T follicular helper cell (primary cell): ENCODE data around the gene GDF10.

Source experiments
- DNase-seq: peaks from one replicate; pipeline ENCODE4 v3.0.0-alpha.2; 2020; ENCODE audit warnings: low read depth
- total RNA-seq, 2 experiments: gene quantifications; one replicate each; lab custom pipeline; 2026; lab: John Stamatoyannopoulos, UW

The GDF10 gene
- total RNA-seq: 0.39 to 1.0 reads per million in 2 experiments

GRCh38 chr10:47299611-47300428, at the start of gene GDF10:
TSS of gene GDF10 (plus strand) at chr10:47300197. CDS start at chr10:47300652, 455 bp downstream.
- DNase-seq: no peak

- no peak for DNase-seq
Measured at GRCh38 chr10:47252093-47252780, 47.8 kb upstream of the GDF10 start.

GRCh38 chr10:47253030-47253637, 46.9 kb upstream of the GDF10 start:
- no peak for DNase-seq

GRCh38 chr10:47253651-47254375, 46.2 kb upstream of the GDF10 start:
- no peak for DNase-seq

- no peak for DNase-seq
Measured at GRCh38 chr10:47254611-47255010, 45.4 kb upstream of the GDF10 start.

GRCh38 chr10:47255033-47255813, 44.8 kb upstream of the GDF10 start:
- DNase-seq: no peak

GRCh38 chr10:47255866-47256265, 44.1 kb upstream of the GDF10 start:
- DNase-seq: no peak

- DNase-seq: no peak
Measured at GRCh38 chr10:47256751-47257336, 43.2 kb upstream of the GDF10 start.

- DNase-seq: no peak
Measured at GRCh38 chr10:47257396-47258120, 42.4 kb upstream of the GDF10 start.

- no peak for DNase-seq
Measured at GRCh38 chr10:47258921-47259320, 41.1 kb upstream of the GDF10 start.

GRCh38 chr10:47259466-47259865, 40.5 kb upstream of the GDF10 start:
- no peak for DNase-seq

GRCh38 chr10:47260505-47261111, 39.4 kb upstream of the GDF10 start:
- DNase-seq: no peak

GRCh38 chr10:47261121-47261520, 38.9 kb upstream of the GDF10 start:
- DNase-seq: peak; percentile 15

- DNase-seq: no peak
Measured at GRCh38 chr10:47261556-47261955, 38.4 kb upstream of the GDF10 start.

- DNase-seq: no peak
Measured at GRCh38 chr10:47262606-47263533, 37.1 kb upstream of the GDF10 start.

- DNase-seq: peak; percentile 58
Measured at GRCh38 chr10:47264797-47265281, 35.2 kb upstream of the GDF10 start.

- DNase-seq: no peak
Measured at GRCh38 chr10:47266602-47267001, 33.4 kb upstream of the GDF10 start.

GRCh38 chr10:47268696-47269095, 31.3 kb upstream of the GDF10 start:
- no peak for DNase-seq

GRCh38 chr10:47269294-47269693, 30.7 kb upstream of the GDF10 start:
- DNase-seq: no peak
